WTC11 (cell line): ENCODE results near the gene NEDD1. TPM values are rescaled to one million over a fixed set of nuclear protein-coding genes. Genes with fewer than 3 reads are reported as not detected.
A peak's percentile ranks its signal among the peaks of the same experiment; 100 is the strongest.

Experiments used
- ATAC-seq: fragments of 200-7000 bp; cut with Tn5 transposase; 2 replicates; pipeline ENCODE4 v1.10.0; 2021; ENCODE audit warnings: mild to moderate bottlenecking, moderate library complexity
- CTCF ChIA-PET: fragments of 300-600 bp; sonication (Branson Sonifier 250); formaldehyde crosslinking; loops from one replicate; lab custom pipeline; 2021; ENCODE audit warnings: antibody characterized with exemption; lab: Charles Lee
- POLR2A ChIA-PET: fragments of 350-600 bp; sonication (Branson Sonifier 250); formaldehyde crosslinking; loops from one replicate; lab custom pipeline; 2021; ENCODE audit warnings: antibody characterized with exemption; lab: Charles Lee
- DNase-seq: peaks from one replicate; pipeline ENCODE4 v3.0.0; 2021; ENCODE audit warnings: low spot score
- H3K27ac Mint-ChIP-seq: 2 replicates; pipeline ENCODE4 v1.8.0; 2021; ENCODE audit warnings: mixed read lengths
- H3K27me3 Mint-ChIP-seq: 2 replicates; pipeline ENCODE4 v1.8.0; 2021; ENCODE audit warnings: low read depth, mild to moderate bottlenecking, moderate library complexity, mixed read lengths
- H3K36me3 Mint-ChIP-seq: 2 replicates; pipeline ENCODE4 v1.8.0; 2021; ENCODE audit warnings: mixed read lengths
- H3K4me1 Mint-ChIP-seq: 2 replicates; pipeline ENCODE4 v1.8.0; 2022; ENCODE audit warnings: mixed read lengths
- H3K4me3 Mint-ChIP-seq: 2 replicates; pipeline ENCODE4 v1.8.0; 2021; ENCODE audit warnings: mild to moderate bottlenecking, moderate library complexity, mixed read lengths
- H3K9me3 Mint-ChIP-seq: 2 replicates; pipeline ENCODE4 v1.8.0; 2021; ENCODE audit warnings: mixed read lengths
- CTCF ChIP-seq: fragments of 200-600 bp; IDR thresholded peaks from 2 replicates; pipeline ENCODE4 v1.8.0; 2022; ENCODE audit warnings: antibody characterized with exemption
- ERG ChIP-seq: fragments of 250-450 bp; sonication (Bioruptor Pico); IDR thresholded peaks from 2 replicates; pipeline ENCODE4 v1.8.0; 2021; ENCODE audit warnings: mild to moderate bottlenecking
- FOXP4 ChIP-seq: sonication (generic); formaldehyde crosslinking; IDR thresholded peaks from 2 replicates; pipeline ENCODE4 v1.8.0; 2022; ENCODE audit warnings: mild to moderate bottlenecking, missing genetic modification reagents
- GTF2I ChIP-seq: fragments of 250-450 bp; sonication (Bioruptor Pico); conservative IDR thresholded peaks from 2 replicates; pipeline ENCODE4 v1.4.0; 2021; ENCODE audit warnings: mild to moderate bottlenecking
- IRF2 ChIP-seq: sonication (generic); formaldehyde crosslinking; IDR thresholded peaks from 2 replicates; pipeline ENCODE4 v1.8.0; 2022; ENCODE audit warnings: low read depth, missing genetic modification reagents, borderline replicate concordance
- MYBL2 ChIP-seq: sonication (generic); formaldehyde crosslinking; IDR thresholded peaks from 2 replicates; pipeline ENCODE4 v1.8.1; 2023; ENCODE audit warnings: mild to moderate bottlenecking, moderate library complexity, missing genetic modification reagents
- NFE2L1 ChIP-seq: sonication (generic); formaldehyde crosslinking; IDR thresholded peaks from 2 replicates; pipeline ENCODE4 v1.8.1; 2023; ENCODE audit warnings: missing genetic modification reagents
- ZNF121 ChIP-seq: sonication (generic); formaldehyde crosslinking; IDR thresholded peaks from 2 replicates; pipeline ENCODE4 v1.8.0; 2023; ENCODE audit warnings: missing genetic modification reagents
- total RNA-seq: library from RNA; stranded (reverse); gene quantifications from 3 replicates; pipeline ENCODE4 v1.2.3, GENCODE V29; 2021
- TF ChIP-seq, protein P1 (sequence below): sonication (generic); formaldehyde crosslinking; IDR thresholded peaks from 2 replicates; pipeline ENCODE4 v1.8.1; 2023; ENCODE audit warnings: mild to moderate bottlenecking, missing genetic modification reagents, borderline replicate concordance
- TF ChIP-seq, protein P2 (sequence below): sonication (generic); formaldehyde crosslinking; IDR thresholded peaks from 2 replicates; pipeline ENCODE4 v1.8.1; 2023; ENCODE audit warnings: mild to moderate bottlenecking, missing genetic modification reagents, moderate library complexity
- TF ChIP-seq, protein P3 (sequence below): sonication (generic); formaldehyde crosslinking; IDR thresholded peaks from 2 replicates; pipeline ENCODE4 v1.8.1; 2023; ENCODE audit warnings: mild to moderate bottlenecking, missing genetic modification reagents, moderate library complexity
- TF ChIP-seq, protein P4 (sequence below): sonication (generic); formaldehyde crosslinking; IDR thresholded peaks from 2 replicates; pipeline ENCODE4 v1.8.0; 2023; ENCODE audit warnings: mild to moderate bottlenecking, missing genetic modification reagents
- TF ChIP-seq, protein P5 (sequence below): sonication (generic); formaldehyde crosslinking; IDR thresholded peaks from 2 replicates; pipeline ENCODE4 v1.8.1; 2023; ENCODE audit warnings: mild to moderate bottlenecking, missing genetic modification reagents

NEDD1 gene
- total RNA-seq, 1 experiment from 2014 or later: 29.3 TPM

- TF ChIP-seq FOXP4: no peak
- TF ChIP-seq IRF2 (CRISPR knock-in tag): no peak
- TF ChIP-seq, protein P1, sequence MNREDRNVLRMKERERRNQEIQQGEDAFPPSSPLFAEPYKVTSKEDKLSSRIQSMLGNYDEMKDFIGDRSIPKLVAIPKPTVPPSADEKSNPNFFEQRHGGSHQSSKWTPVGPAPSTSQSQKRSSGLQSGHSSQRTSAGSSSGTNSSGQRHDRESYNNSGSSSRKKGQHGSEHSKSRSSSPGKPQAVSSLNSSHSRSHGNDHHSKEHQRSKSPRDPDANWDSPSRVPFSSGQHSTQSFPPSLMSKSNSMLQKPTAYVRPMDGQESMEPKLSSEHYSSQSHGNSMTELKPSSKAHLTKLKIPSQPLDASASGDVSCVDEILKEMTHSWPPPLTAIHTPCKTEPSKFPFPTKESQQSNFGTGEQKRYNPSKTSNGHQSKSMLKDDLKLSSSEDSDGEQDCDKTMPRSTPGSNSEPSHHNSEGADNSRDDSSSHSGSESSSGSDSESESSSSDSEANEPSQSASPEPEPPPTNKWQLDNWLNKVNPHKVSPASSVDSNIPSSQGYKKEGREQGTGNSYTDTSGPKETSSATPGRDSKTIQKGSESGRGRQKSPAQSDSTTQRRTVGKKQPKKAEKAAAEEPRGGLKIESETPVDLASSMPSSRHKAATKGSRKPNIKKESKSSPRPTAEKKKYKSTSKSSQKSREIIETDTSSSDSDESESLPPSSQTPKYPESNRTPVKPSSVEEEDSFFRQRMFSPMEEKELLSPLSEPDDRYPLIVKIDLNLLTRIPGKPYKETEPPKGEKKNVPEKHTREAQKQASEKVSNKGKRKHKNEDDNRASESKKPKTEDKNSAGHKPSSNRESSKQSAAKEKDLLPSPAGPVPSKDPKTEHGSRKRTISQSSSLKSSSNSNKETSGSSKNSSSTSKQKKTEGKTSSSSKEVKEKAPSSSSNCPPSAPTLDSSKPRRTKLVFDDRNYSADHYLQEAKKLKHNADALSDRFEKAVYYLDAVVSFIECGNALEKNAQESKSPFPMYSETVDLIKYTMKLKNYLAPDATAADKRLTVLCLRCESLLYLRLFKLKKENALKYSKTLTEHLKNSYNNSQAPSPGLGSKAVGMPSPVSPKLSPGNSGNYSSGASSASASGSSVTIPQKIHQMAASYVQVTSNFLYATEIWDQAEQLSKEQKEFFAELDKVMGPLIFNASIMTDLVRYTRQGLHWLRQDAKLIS (CRISPR knock-in tag): no peak
- TF ChIP-seq ZNF121 (CRISPR knock-in tag): no peak
- TF ChIP-seq, protein P2, sequence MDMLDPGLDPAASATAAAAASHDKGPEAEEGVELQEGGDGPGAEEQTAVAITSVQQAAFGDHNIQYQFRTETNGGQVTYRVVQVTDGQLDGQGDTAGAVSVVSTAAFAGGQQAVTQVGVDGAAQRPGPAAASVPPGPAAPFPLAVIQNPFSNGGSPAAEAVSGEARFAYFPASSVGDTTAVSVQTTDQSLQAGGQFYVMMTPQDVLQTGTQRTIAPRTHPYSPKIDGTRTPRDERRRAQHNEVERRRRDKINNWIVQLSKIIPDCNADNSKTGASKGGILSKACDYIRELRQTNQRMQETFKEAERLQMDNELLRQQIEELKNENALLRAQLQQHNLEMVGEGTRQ (CRISPR knock-in tag): no peak
- TF ChIP-seq GTF2I (CRISPR knock-in tag): no peak
These were observed 23.5 kb upstream of the NEDD1 start (continued) for GRCh38 chr12:96883571-96883970.

DNA sequence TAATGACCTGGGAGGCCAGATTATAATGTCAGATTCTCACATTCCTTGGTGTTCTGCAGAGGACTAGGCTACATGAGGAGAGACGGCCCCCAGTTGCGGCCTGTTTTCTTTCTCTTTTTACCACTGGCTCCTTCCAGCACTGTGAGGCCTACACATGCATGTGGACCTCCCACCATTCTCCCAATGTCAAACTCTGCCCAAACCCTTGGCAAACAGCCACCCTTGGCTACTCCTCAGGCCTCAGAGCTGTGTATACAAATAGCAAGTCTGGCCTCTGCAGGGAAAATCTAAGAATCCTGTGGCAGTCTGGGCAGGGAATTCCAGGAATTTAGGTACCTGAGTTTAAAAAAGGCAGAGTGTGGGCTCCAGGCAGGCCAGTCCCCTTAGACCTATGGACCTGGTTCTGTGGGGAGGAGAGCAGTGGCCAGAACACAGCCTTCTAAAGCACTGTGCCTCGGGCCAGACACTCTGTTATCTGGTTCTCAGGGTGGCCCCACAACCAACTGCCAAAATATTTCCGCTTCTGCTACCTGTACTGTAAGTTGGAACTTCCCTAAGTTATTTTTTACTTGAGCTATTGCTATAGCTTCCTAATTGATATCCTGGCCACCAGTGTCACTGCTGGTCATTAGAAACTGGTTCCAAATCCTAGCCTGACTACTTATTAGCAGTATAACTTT lies 19.9 kb upstream of the NEDD1 start:
- H3K9me3 Mint-ChIP-seq: 0 out of 2 replicates have a peak, but pooled peaks cover under 1% of the 10 kb centered on the region

More for the DNA sequence above, 19.9 kb upstream of the NEDD1 start:
- Mint-ChIP-seq H3K27ac (no peak overlapping the region), H3K36me3 (no peaks in the 10 kb centered on the region), H3K4me3 (no peak overlapping the region), H3K27me3 (no peaks in the 10 kb centered on the region), H3K4me1 (peaks cover 8% of the 10 kb centered on the region)
- ChIA-PET CTCF (no interaction called here), POLR2A (no interaction called here)
- DNase-seq (no peak), ATAC-seq (peak; percentile 86)
- TF ChIP-seq CTCF (no peak), NFE2L1 (no peak), ERG (CRISPR knock-in tag) (no peak), MYBL2 (CRISPR knock-in tag) (no peak)
- TF ChIP-seq, protein P3, sequence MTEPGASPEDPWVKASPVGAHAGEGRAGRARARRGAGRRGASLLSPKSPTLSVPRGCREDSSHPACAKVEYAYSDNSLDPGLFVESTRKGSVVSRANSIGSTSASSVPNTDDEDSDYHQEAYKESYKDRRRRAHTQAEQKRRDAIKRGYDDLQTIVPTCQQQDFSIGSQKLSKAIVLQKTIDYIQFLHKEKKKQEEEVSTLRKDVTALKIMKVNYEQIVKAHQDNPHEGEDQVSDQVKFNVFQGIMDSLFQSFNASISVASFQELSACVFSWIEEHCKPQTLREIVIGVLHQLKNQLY (CRISPR knock-in tag): no peak
- TF ChIP-seq, protein P4, sequence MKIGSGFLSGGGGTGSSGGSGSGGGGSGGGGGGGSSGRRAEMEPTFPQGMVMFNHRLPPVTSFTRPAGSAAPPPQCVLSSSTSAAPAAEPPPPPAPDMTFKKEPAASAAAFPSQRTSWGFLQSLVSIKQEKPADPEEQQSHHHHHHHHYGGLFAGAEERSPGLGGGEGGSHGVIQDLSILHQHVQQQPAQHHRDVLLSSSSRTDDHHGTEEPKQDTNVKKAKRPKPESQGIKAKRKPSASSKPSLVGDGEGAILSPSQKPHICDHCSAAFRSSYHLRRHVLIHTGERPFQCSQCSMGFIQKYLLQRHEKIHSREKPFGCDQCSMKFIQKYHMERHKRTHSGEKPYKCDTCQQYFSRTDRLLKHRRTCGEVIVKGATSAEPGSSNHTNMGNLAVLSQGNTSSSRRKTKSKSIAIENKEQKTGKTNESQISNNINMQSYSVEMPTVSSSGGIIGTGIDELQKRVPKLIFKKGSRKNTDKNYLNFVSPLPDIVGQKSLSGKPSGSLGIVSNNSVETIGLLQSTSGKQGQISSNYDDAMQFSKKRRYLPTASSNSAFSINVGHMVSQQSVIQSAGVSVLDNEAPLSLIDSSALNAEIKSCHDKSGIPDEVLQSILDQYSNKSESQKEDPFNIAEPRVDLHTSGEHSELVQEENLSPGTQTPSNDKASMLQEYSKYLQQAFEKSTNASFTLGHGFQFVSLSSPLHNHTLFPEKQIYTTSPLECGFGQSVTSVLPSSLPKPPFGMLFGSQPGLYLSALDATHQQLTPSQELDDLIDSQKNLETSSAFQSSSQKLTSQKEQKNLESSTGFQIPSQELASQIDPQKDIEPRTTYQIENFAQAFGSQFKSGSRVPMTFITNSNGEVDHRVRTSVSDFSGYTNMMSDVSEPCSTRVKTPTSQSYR (CRISPR knock-in tag): no peak
- TF ChIP-seq, protein P5, sequence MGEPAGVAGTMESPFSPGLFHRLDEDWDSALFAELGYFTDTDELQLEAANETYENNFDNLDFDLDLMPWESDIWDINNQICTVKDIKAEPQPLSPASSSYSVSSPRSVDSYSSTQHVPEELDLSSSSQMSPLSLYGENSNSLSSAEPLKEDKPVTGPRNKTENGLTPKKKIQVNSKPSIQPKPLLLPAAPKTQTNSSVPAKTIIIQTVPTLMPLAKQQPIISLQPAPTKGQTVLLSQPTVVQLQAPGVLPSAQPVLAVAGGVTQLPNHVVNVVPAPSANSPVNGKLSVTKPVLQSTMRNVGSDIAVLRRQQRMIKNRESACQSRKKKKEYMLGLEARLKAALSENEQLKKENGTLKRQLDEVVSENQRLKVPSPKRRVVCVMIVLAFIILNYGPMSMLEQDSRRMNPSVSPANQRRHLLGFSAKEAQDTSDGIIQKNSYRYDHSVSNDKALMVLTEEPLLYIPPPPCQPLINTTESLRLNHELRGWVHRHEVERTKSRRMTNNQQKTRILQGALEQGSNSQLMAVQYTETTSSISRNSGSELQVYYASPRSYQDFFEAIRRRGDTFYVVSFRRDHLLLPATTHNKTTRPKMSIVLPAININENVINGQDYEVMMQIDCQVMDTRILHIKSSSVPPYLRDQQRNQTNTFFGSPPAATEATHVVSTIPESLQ (CRISPR knock-in tag): no peak
